BJ (cell line): Measurements from ENCODE around the gene PRRC2A. TPM values are rescaled to one million over a fixed set of nuclear protein-coding genes. Genes with fewer than 3 reads are reported as not detected.

Source experiments
- CTCF ChIA-PET: fragments of 350-600 bp; formaldehyde crosslinking; extraction: SDS; loops from one replicate; lab custom pipeline; 2021; ENCODE audit warnings: antibody characterized with exemption, inconsistent platforms; lab: Yijun Ruan, JAX
- POLR2A ChIA-PET: fragments of 300-600 bp; sonication (Branson Sonifier 250); formaldehyde crosslinking; extraction: SDS; loops from one replicate; lab custom pipeline; 2021; ENCODE audit warnings: antibody characterized with exemption; lab: Charles Lee
- DNase-seq: peaks from one replicate; pipeline ENCODE4 v3.0.0-alpha.2; 2011; ENCODE audit warnings: low read depth
- H3K27me3 ChIP-seq: 2 replicates; pipeline ENCODE4 v1.6.0; 2011; ENCODE audit warnings: low read length; ENCODE audit not compliant: control insufficient read depth, insufficient read depth
- H3K36me3 ChIP-seq: 2 replicates; pipeline ENCODE4 v1.5.1; 2011; ENCODE audit warnings: low read length; ENCODE audit not compliant: control insufficient read depth, insufficient read depth
- H3K4me3 ChIP-seq: 2 replicates; pipeline ENCODE4 v1.5.1; 2011; ENCODE audit warnings: low read depth, mild to moderate bottlenecking, control low read depth, low read length
- polyA plus RNA-seq: library from polyadenylated mRNA; depleted of rRNA; stranded (reverse); fragments of >200 nt; gene quantifications from 2 replicates; pipeline ENCODE4 v1.2.3, GENCODE V29; 2011
- TF ChIP-seq, protein P1 (sequence below): IDR thresholded peaks from 2 replicates; pipeline ENCODE4 v1.5.1; 2011; ENCODE audit warnings: low read depth, mild to moderate bottlenecking, control low read depth, inconsistent platforms, low read length, moderate library complexity; ENCODE audit not compliant: insufficient read depth

Gene PRRC2A
- polyA plus RNA-seq, 1 experiment = 47.3 TPM

DNA sequence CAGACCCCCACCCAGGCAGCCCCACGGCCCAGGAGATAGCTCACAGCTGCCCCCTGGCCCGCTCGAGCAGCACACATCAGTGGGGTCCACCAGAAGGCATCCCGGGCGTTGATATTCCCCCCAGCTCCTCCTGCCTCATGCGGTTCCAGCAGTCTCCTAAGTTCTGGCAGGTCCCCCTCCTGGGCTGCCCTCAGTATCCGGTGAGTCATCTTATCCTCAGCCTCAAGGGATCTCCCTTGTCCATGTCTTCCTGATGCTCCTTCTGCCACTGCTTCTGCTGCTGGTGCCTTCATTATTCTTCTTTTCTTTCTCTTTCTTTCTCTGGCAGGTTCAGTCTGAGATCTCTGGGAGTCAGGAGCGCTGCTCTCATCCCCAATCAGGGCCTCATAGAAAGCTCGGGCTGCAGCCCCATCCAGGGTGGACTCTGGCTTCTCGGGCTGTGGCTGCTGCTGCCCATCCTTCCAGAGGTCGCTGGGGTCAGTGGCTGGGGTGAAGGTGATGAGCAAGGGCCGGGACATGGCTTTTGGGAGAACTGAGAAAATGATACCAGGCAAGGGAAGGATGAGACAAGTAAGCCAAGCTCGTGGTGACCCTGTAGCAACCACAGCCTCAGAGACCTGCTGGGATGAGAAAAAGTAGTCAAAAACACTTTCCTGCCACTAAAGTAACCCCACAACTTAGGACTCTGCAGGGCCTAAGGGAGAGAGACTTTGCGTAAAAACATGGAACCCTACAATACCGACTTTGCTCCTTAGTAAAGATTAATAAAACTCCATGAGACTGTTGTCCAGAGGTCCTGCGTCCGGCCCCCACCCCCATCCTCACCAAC is 43.7 kb downstream of the PRRC2A start:
- ChIA-PET CTCF (interaction anchor here (0.6 to 1.5 kb wide), 10 partner anchors 9 to 171 kb away, joined by 3 to 5 read pairs (median 4); partner anchors contain the start of genes APOM, ATP6V1G2, BAG6 and DDAH2), POLR2A (interaction anchor here (0.6 to 1.1 kb wide), 4 partner anchors 12 to 263 kb away, joined by 3 read pairs; partner anchors contain the start of genes BAG6, C2 and NEU1)
- Histone ChIP-seq H3K36me3 (peaks cover 25% of the 10 kb centered on the region), H3K27me3 (no peaks in the 10 kb centered on the region), H3K4me3 (peak overlapping the region; percentile 91)
- no peak for DNase-seq
- TF ChIP-seq, protein P1, sequence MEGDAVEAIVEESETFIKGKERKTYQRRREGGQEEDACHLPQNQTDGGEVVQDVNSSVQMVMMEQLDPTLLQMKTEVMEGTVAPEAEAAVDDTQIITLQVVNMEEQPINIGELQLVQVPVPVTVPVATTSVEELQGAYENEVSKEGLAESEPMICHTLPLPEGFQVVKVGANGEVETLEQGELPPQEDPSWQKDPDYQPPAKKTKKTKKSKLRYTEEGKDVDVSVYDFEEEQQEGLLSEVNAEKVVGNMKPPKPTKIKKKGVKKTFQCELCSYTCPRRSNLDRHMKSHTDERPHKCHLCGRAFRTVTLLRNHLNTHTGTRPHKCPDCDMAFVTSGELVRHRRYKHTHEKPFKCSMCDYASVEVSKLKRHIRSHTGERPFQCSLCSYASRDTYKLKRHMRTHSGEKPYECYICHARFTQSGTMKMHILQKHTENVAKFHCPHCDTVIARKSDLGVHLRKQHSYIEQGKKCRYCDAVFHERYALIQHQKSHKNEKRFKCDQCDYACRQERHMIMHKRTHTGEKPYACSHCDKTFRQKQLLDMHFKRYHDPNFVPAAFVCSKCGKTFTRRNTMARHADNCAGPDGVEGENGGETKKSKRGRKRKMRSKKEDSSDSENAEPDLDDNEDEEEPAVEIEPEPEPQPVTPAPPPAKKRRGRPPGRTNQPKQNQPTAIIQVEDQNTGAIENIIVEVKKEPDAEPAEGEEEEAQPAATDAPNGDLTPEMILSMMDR = no peak

DNA sequence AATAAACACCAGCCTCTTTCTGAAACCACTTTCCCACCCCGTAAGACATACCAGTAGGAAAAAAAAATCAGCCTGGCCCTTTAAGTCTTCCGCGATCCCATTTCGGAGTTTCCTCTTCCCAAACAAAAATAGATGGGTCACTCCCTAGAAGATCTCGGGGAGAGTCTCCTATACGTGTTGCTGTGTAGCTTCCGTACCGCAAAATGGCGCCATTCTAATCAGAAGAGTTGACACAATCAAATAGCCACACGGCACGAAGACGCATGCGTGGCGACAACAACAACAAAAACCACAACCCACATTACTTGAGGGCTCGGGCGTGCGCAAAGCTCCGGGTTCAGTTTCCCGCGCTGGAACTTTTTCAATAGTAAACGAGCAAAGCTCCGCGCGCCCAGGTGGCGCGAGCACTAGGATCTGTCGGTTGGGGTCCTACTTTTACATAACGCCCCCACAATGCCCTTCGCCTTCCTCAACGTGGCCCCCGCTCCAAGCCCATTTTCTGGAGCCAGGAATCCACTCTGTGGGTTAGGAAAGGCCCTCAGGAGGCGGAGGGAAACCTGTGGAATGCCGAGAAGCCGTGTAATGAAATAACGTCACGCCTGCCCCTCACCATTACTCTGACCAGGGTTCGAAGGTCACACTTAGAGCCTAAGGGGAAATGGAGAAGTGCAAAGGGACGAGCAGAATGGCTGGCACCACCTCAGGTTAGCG is 44.4 kb downstream of the PRRC2A start, which contains the start of gene GPANK1:
GPANK1 (minus strand) TSS at position 208 of the 711 bp plus-strand sequence. CDS start 519 bp downstream, outside the sequence.
- Histone ChIP-seq H3K4me3 (peak within 1 kb of the TSS; percentile 91), H3K27me3 (no peaks in the 10 kb centered on the region), H3K36me3 (peaks cover 31% of the 10 kb centered on the region)
- TF ChIP-seq, protein P1 = no peak
- peak; percentile 76 for DNase-seq
- ChIA-PET CTCF (interaction anchor here (0.7 to 0.8 kb wide), 3 partner anchors 10 to 157 kb away, joined by 3 to 4 read pairs (median 4); partner anchors contain the start of gene APOM), POLR2A (interaction anchor here (0.8 kb wide), 2 partner anchors 149 to 198 kb away, joined by 3 read pairs; partner anchors contain the start of gene NEU1)

DNA sequence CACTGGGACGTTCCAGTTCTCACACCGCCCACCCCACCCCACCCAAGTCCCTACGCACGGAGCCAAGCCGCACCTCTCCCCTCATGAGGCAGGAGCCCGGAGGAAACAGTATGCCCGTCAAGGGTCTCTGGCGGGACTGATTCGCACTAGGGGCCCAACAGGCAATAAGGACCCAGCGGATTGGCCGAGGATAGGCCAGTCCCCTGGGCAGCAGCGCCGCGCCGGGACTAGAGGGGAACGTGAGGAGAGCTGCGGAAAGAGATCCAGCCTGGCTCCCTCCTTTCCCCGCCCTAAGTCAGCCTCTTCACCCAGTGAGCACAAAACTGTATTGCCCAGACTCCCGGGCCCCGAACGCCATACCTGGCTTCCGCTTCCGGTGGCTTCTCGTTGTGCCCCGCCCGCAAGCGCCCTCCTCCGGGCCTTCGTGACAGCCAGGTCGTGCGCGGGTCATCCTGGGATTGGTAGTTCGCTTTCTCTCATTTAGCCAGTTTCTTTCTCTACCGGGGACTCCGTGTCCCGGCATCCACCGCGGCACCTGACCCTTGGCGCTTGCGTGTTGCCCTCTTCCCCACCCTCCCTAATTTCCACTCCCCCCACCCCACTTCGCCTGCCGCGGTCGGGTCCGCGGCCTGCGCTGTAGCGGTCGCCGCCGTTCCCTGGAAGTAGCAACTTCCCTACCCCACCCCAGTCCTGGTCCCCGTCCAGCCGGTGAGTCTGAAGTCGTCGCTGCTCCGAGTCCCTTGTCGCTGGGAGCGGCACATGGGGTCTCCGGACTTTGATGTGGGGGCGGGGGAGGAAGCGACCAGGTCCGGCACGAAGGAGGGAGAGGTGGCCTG is 45.2 kb downstream of the PRRC2A start, which contains the start of gene CSNK2B:
CSNK2B (plus strand) TSS at position 580 of the 836 bp plus-strand sequence. CDS start 752 bp downstream, outside the sequence.
- peak; percentile 89 for DNase-seq
- no peaks in the 10 kb centered on the region for H3K27me3 ChIP-seq
- peaks cover 37% of the 10 kb centered on the region for H3K36me3 ChIP-seq
- H3K4me3 ChIP-seq = peak within 1 kb of the TSS; percentile 91
- POLR2A ChIA-PET = no interaction called here
- CTCF ChIA-PET = interaction anchor here (0.8 to 0.9 kb wide), 2 partner anchors 119 to 124 kb away, joined by 4 read pairs; partner anchors contain the start of gene ATP6V1G2
- TF ChIP-seq, protein P1 = no peak

DNA sequence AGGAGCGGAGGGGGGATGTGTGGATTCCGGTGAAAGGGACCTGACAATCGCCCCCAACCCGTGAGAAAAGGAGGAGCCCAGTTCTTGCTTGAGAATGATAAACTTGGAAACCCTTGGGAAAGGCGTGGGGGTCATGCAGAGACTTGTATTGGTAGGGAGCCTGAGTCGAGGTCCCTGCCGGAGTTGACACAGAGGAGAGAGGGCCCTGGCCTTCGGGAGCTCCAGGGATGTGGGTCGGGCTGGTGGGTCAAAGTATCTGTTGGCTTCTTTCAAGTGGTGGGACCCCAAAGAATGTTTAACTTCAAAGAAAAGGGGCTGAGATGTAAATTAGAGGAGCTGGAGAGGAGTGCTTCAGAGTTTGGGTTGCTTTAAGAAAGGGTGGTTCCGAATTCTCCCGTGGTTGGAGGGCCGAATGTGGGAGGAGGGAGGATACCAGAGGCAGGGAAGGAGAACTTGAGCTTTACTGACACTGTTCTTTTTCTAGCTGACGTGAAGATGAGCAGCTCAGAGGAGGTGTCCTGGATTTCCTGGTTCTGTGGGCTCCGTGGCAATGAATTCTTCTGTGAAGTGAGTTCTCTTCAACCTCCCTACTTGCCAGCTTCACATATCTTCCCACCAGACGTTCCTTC is 45.9 kb downstream of the PRRC2A start:
- peak overlapping the region; percentile 91 for H3K4me3 ChIP-seq
- DNase-seq = no peak
- H3K27me3 ChIP-seq = no peaks in the 10 kb centered on the region
- TF ChIP-seq, protein P1 = no peak
- ChIA-PET POLR2A (no interaction called here), CTCF (interaction anchor here (0.8 to 1.0 kb wide), 3 partner anchors 120 to 1172 kb away, joined by 3 to 4 read pairs (median 3); partner anchors contain the start of genes ATP6V1G2 and TAP2)
- peaks cover 42% of the 10 kb centered on the region for H3K36me3 ChIP-seq
